H7 (cell line): ENCODE measurements around the gene CFAP74. TPM values are rescaled to one million over a fixed set of nuclear protein-coding genes. Genes with fewer than 3 reads are reported as not detected.

ENCODE experiments used
- DNase-seq: peaks from one replicate; pipeline ENCODE4 v3.0.0; 2012
- H3K27me3 ChIP-seq: 2 replicates; pipeline ENCODE4 v1.6.0; 2011; ENCODE audit warnings: mild to moderate bottlenecking, low read length; ENCODE audit not compliant: control insufficient read depth, insufficient read depth
- H3K36me3 ChIP-seq: replicated peaks from 2 replicates; pipeline ENCODE4 v1.5.1; 2011; ENCODE audit warnings: low read length; ENCODE audit not compliant: control insufficient read depth, insufficient read depth
- H3K4me3 ChIP-seq: 2 replicates; pipeline ENCODE4 v1.5.1; 2011; ENCODE audit warnings: low read depth, mild to moderate bottlenecking, control low read depth, low read length, moderate library complexity; ENCODE audit not compliant: insufficient read depth
- total RNA-seq: library from RNA; depleted of rRNA; stranded (reverse); fragments of >200 nt; shearing (Covaris generic); gene quantifications from 2 replicates; pipeline ENCODE4 v1.2.3, GENCODE V29; 2014

The CFAP74 gene
- total RNA-seq, 1 experiment from 2014 or later = not detected

DNA sequence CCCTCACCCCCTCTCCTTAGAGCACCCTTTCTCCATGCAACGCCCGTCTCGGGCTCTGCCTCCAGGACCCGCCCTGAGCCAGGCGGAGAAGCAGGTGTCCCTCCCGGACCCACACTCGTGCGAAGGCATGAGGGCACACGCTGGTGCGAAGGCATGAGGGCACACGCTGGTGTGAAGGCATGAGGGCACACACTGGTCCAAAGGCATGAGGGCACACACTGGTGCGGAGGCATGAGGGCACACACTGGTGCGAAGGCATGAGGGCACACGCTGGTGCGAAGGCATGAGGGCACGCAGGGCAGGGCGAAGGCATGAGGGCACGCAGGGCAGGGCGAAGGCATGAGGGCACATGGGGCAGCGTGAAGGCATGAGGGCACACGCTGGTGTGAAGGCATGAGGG lies 78.7 kb downstream of the CFAP74 start:
- Histone ChIP-seq H3K36me3 (no peaks in the 10 kb centered on the region), H3K27me3 (peaks cover 3% of the 10 kb centered on the region), H3K4me3 (no peak overlapping the region)
- no peak for DNase-seq

DNA sequence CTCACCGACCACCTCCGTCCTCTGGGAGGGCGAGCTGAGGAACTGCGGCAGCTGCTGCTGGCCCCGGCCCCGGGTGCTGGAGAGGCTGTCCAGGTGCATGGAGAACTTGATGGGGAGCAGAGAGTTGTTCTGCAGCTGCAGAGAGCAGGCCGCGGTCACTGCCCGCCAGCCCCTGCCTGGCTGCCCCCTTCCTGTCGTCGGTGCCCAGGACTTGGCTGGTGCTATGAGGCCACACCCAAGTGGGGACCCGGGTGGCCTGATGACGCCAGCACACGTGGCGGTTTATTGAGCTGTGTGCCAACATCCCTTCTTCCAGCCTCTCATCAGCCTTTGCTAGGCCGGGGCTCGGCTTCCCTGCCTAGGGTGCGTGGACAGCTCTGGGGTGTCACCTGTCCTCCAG lies 79.2 kb downstream of the CFAP74 start:
- DNase-seq = no peak
- Histone ChIP-seq H3K4me3 (no peak overlapping the region), H3K27me3 (peaks cover 4% of the 10 kb centered on the region), H3K36me3 (no peaks in the 10 kb centered on the region)

DNA sequence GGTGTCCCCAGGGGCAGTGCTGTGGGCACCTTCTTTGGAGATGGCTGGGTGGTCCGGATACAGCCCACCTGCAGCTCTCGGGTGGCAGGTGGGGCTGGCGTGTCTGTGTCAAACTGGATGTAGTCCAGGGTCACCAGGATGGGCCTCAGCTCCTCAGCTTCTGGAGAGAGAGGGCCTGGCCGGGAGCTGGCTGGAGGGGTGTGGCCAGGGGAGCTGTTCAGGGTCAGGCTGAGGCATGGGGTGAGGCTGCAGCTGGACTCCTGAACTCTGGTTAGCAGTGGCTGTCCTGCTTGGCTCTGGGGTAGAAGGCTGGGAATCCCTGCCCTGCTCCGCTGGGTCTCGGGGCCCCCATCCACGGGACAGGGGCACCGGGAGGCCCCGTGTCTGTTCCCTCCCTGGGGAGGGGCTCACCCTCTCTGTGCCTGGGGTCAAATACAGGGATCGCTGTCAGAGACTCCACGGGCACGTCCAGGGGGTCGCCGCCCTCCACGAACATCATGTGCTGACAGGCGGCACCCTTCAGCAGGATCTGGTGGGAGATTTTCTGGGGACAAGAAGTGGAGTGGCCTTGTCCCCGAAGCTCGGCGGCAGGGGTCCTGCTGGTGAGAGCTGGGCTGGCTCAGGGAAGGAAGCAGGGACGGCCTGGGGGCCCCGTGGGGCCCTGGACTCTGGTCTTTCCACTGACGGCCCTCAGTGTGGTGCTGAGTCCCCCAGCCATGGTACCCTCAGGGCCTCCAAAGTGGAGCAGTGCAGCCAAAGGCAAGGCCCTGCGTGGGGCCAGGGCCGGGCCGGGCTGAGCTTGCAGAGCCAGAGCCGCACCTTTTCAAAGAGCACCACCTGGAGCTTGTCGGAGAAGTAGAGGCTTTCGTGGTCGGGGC lies 80.4 kb downstream of the CFAP74 start:
- Histone ChIP-seq H3K36me3 (no peaks in the 10 kb centered on the region), H3K4me3 (no peak overlapping the region), H3K27me3 (peaks cover 8% of the 10 kb centered on the region)
- DNase-seq = no peak

DNA sequence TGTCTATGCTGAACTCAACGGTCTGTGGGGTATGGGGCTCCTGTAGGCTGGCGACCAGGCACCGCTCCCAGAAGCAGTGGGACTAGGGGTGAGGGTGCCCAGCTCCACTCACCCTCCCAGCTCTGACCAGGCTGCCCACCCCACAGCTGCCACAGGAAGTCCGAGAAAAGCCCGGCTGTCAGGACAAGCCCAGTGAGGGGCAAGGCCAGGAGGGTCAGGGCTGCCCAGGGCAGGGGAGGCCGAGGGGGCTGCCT lies 81.0 kb downstream of the CFAP74 start:
- no peak for DNase-seq
- no peaks in the 10 kb centered on the region for H3K36me3 ChIP-seq
- H3K27me3 ChIP-seq = peaks cover 10% of the 10 kb centered on the region
- no peak overlapping the region for H3K4me3 ChIP-seq

DNA sequence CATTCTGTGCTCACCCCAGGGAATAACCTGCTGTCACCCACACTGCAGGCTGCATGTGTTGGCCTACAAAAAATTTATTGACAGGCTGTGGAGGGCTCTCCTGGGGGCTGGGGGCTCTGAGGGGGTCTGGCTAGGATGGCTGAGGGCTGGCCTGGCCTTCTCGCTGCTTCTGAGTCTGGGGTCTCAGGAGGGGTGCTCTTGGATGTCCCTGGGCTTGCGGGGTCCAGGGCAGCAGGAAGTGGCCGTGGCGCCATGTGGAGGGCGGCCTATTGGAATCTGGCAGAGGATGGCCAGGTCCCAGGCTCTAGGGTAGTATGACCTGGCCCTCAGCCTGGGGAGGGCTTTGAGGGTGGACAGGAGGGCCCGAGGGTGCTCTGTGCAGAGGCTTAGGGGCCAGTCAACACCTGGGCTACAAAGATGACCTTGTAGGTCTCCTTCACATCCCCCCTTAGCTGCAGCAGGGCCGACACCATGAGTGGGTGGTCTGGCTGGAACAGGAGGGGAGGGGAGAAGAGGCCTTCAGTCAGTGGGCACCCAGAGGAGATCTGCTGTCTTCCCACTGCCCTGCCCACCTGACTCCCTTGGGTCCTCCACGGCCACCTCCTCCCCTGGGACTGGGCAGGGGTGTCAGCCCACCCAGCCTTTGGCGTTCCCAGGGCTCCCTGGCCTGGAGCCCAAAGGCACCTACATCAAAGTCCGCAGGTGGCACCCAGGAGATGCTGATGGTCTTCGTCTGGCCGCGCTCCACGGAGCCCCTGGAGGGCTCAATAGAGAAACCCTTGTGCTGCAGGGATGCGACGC lies 81.5 kb downstream of the CFAP74 start:
- H3K36me3 ChIP-seq = no peaks in the 10 kb centered on the region
- peaks cover 10% of the 10 kb centered on the region for H3K27me3 ChIP-seq
- DNase-seq = no peak
- H3K4me3 ChIP-seq = no peak overlapping the region

DNA sequence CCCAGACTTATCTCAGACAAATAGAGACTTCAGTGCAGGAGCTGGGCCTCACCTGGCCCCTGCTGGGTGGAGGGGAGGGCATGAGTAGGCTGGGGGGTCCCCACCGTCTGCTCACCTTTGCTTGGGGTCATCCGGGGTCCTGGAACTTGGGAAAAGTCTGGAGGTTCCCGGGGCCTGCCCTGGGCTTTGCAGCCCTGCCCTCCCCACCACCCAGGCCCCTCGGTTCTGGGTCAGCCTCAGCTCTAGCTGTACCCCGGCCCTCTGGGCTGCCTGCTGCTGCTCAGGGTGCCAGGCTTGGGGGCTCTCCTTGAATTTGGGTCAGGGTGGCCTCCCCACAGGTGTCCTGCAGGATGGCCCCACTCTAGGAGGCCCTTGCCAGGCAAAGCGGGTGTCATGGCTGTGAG lies 82.1 kb downstream of the CFAP74 start:
- Histone ChIP-seq H3K36me3 (no peaks in the 10 kb centered on the region), H3K4me3 (no peak overlapping the region), H3K27me3 (peaks cover 10% of the 10 kb centered on the region)
- DNase-seq = no peak

DNA sequence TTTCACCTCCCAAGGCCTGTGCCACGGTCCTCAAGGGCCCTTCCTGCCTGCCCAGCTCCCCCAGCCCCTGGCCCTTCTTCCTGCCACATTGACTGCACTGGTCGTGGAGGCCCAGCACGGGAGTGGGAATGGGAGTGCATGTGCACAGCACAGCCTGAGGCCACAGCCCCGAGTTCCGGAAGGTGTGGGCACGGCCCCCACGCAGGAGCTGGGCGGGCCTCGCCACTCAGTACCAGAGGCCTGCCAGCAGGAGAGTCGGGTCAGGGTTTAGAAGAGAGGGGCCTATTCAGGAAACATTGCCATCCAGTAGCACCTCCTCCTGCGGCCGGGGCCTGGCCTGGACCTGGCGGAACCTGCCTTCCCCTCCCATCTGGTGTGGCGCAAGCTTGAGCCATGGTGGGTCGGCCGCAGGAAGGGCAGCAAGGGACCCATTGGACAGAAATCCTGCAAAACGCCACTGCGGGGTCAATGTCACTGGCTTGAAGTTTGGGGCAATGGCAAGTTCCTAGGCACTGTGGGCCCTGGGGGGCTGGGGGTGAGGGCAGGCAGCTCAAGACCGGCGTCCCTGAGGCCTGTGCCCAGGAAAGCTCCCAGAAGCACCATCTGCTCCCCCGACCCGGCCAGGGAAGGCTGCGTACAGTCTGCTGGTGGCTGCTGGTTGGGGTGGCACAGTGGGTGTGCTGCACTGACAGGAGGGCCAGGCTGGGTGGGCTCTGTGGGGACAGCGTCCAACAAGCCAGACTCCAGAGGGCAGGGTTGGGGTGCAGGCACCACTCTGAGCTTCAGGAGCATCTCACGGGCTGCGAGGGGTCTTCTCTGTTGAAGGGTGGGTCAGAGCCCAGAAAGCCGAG lies 82.8 kb downstream of the CFAP74 start:
- DNase-seq = no peak
- H3K27me3 ChIP-seq = peaks cover 10% of the 10 kb centered on the region
- no peaks in the 10 kb centered on the region for H3K36me3 ChIP-seq
- H3K4me3 ChIP-seq = no peak overlapping the region

DNA sequence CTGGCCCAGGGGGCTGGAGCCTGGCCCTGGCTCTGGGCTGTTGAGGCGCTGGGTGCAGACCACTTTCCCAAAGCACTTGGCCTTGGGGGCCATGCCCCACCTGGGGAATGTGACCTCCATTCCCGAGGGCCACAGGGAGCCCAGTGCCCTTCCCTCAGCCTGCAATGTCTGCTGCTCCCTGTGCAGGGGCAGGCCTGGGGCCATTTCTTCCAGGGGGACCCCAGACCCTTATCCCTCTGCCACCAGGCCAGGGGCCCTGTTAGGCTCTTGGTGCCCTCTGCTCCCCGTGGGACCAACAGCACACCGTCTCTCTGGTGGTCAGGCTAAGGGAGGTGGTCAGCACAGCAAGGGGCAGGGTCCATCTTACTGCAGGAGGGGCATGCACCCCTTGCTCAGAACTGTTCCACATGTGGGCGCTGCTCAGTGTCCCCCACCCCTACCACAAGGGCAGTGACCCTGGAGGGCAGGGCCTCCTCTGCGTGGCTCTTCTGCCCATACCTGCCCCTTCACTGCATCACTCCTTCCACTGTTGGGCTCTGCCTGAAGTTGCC lies 83.5 kb downstream of the CFAP74 start:
- H3K27me3 ChIP-seq = peaks cover 10% of the 10 kb centered on the region
- peak overlapping the region; percentile 43 for H3K4me3 ChIP-seq
- no peak for DNase-seq
- H3K36me3 ChIP-seq = no peaks in the 10 kb centered on the region

DNA sequence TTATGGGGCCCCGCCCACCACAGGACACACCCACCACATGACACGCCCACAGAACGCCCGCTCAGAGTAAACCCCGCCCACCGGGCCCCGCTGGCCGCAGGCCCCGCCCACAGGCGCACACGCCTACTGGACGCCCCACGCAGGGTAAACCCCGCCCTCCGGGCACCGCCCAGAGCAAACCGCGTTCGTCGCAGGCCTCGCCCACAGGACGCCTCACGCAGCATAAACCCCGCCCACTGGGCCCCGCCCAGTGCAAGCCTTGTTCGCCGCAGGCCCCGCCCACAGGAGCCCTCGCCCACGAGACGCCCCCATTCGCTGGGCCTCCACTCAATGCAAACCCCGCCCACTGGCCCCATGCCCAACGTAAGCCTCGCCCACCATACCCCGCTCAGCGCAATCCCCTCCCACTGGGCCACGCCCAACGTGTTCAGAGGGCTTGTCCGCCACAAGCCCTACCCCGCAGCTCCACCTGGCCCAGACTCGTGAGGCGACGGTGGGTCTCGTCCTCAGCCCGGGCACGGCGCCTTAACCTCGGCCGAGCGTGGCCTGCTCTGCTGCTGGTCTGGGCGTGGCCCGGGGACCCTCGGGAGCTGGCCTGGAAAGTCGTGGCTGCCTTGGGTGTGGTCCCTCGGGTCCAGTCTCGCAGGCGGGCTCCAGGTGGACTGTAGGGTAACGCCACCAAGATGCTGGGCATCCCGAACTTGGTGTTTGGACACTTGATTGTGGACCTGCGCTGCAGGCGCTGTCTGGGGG lies 84.1 kb downstream of the CFAP74 start:
- peaks cover 10% of the 10 kb centered on the region for H3K27me3 ChIP-seq
- DNase-seq = peak; percentile 100
- H3K36me3 ChIP-seq = no peaks in the 10 kb centered on the region
- H3K4me3 ChIP-seq = peak overlapping the region; percentile 71

DNA sequence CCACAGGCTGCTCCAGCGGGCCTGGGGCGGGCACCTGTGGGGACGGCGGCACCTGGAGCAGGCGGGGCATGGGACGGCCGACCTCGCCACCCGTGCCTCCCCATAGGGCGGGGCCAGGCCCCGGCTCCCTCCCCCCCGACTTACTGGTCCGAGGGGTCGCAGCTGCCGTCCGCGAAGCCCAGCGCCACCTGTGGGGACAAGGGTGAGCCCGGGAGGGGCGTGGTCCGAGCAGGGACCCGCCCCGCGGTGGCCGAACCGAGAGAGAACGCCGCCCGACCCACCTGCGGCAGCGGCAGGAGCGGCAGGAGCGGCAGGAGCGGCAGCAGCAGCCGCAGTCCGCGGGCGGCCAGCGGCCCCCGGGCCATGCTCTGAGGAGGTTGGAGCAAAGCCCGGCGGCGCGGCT lies 84.7 kb downstream of the CFAP74 start, which contains the start of gene TMEM52:
Gene TMEM52, minus strand, starts transcription at position 379 of the 403 bp plus-strand sequence. Its CDS starts 14 bp downstream, at position 365.
- Histone ChIP-seq H3K36me3 (no peaks in the 10 kb centered on the region), H3K27me3 (peaks cover 10% of the 10 kb centered on the region), H3K4me3 (peak within 1 kb of the TSS; percentile 71)
- DNase-seq = no peak

DNA sequence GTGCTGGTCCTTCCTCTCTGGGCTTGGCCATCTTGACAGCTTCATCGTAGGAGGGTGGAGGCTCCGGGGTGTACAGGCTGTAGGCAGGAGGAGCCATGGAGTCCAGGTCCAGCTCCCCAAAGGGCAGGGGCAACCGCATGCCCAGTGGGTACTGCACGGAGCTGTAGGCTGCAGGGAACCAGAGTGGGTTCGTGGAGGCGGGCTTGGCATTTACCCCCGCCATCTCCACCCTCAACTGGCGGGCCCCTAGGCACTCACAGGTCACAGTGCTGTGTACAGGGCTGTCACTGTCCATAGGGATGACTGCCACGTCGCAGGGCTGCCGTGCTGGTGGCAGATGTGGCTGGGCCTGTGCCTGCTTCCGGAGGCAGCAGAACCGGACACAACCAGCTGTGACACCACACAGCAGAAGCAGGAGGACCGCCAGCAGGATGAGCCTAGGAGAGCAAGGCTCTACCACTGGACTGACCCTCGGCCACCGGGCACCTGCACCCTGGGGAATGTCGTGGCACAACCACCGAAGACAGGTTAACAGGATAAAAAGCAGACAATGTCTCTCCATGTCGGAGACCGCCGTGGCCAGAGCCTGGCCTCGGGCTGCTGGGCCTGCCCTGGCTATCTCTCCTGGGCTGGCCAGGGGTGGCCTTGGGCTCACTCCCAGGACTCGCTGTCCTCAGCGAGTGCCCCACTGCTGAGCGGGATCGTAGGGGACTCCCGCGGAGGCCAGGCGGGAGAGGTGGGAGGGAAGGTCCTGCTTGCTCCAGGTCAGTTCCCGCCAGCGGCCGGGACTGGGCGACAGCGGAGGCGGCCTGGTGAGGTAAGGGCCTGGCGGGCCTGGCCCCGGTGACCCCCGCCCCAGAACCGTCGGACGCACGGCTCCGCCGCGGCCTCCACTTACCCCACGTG lies 85.3 kb downstream of the CFAP74 start:
- no peak for DNase-seq
- H3K36me3 ChIP-seq = no peaks in the 10 kb centered on the region

DNA sequence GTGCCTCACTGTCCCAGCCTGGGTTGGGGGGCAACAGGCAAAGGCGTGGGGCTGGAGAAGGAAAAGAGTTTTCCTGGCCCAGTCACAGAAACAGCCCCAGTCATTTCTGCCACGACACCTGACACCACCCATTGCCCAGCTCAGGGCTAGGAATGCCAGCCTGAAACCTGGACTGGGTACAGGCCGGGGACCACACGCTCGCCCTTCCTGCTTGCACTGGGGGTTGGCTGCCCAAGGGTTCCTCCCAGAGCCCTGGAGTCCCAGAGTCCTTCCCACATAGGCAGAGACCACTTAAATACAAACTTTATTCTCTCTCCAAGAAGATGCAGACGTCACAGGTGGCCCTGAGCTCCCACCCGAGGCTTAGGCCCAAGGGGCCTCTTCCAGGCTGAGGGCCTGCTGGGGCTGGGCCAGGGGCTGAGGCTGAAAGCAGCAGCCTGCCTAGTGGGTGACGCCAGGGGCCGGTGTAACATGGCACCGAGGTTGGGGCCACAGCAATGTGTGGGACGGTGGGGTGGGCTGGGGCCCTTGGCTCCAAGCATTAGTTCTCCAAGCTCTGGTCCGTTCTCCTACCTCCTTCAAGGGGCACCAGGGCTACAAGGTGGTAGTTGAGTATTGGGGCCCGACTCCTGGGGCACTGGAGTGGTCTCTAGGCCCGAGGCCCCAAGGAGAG lies 86.1 kb downstream of the CFAP74 start:
- Histone ChIP-seq H3K4me3 (no peak overlapping the region), H3K27me3 (peaks cover 10% of the 10 kb centered on the region), H3K36me3 (no peaks in the 10 kb centered on the region)
- DNase-seq = no peak

More for the DNA sequence above, 85.3 kb downstream of the CFAP74 start:
- H3K4me3 ChIP-seq = peak overlapping the region; percentile 71
- H3K27me3 ChIP-seq = peaks cover 10% of the 10 kb centered on the region
